OCI-LY1 (cell line): Measurements from ENCODE around the gene HOXD9.

Experiments used
- CTCF ChIP-seq: fragments of 200-600 bp; sonication (generic), shearing (Covaris generic); IDR thresholded peaks from 2 replicates; pipeline ENCODE4 v1.5.1; 2017; ENCODE audit warnings: mild to moderate bottlenecking, antibody characterized with exemption, low read length, moderate library complexity, mixed read lengths
- EZH2 ChIP-seq: fragments of 200-600 bp; sonication (generic), shearing (Covaris generic); IDR thresholded peaks from 2 replicates; pipeline ENCODE4 v1.8.0; 2017; ENCODE audit warnings: borderline replicate concordance, mixed run types, mild to moderate bottlenecking, antibody characterized with exemption, low read length, moderate library complexity, mixed read lengths

- TF ChIP-seq CTCF (no peak), EZH2 (no peak)
Observed at GRCh38 chr2:176102309-176102866, 20.1 kb upstream of the HOXD9 start.
